GM18498 (cell line): ENCODE results near the gene EPB41L4B.

Source experiments
- ATAC-seq: cut with Tn5 transposase; IDR thresholded peaks from one replicate; pipeline ENCODE4 v1.9.1; 2021; ENCODE audit warnings: mild to moderate bottlenecking, moderate library complexity; ENCODE audit not compliant: unreplicated experiment

EPB41L4B gene

DNA sequence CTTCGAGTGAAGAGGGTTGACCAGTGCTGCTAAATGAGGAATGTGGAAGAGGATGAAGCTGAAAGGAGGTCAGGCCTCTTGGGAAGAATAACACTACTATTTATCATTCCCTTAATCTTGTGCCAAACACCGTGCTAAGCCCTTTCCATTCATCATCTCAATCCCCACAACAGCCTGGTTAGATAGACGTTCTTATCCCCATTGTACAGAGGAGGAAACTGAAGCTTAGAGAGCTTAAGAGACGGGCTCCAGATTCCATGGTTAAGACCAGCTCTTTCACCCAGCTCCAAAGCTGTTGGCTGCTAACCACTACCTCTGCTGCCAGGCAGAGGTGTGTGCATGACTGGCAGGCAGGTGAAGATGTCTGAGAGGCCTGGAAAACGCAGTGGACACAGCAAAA, 868 bp upstream of the EPB41L4B start:
- ATAC-seq, result no peak

DNA sequence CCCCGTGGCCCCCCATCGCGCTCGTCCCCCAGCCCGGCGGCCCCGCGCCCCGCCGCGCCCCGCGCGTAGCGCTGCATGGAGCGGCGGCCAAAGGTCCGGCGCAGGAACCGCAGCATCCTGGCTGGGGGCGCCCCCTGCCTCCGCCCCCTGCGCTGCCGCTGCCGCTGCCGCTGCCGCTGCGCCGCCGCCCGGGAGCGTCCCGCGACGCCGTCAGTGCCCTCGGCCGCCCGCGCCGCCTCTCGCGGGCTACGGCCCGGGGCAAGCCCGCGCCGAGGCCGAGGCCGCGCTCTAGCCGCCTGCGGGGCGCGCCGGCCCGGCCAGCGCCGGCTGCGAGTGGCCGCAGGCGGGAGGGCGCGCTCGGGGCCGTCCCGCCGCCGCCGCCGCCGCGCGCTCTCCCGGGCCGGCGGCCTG, 523 bp downstream of the EPB41L4B start:
- ATAC-seq, result peak; percentile 31

DNA sequence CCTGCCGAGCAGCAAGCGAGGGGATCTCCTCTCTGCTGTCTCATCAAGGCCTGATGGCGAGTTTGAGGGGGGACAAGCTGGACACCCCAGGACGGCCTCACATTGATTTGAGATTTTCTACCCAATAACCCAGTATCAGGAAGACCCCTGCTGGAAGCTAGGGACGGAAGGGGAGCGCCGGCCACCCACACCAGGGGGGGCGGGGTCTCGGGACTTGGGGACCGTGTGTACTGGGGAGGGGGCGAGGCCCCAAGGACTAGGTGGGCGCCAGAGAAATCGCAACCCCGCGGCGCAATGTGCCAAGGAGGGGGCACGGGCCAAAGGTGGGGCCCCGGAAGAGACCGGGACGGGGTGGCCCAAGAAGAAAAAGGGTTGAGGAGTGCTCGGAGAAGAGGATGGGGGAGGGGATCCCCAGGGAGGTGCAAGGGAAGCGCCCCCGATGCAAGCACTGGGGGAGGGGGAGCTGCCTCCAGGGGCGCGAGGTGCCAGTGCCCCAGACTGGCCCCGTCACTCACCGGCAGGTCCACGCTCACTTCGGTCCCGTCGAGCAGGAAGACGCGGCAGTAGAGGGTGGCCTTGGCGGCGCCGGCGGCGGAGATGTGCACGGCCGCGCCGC, 1.1 kb downstream of the EPB41L4B start:
- peak; percentile 16 for ATAC-seq

DNA sequence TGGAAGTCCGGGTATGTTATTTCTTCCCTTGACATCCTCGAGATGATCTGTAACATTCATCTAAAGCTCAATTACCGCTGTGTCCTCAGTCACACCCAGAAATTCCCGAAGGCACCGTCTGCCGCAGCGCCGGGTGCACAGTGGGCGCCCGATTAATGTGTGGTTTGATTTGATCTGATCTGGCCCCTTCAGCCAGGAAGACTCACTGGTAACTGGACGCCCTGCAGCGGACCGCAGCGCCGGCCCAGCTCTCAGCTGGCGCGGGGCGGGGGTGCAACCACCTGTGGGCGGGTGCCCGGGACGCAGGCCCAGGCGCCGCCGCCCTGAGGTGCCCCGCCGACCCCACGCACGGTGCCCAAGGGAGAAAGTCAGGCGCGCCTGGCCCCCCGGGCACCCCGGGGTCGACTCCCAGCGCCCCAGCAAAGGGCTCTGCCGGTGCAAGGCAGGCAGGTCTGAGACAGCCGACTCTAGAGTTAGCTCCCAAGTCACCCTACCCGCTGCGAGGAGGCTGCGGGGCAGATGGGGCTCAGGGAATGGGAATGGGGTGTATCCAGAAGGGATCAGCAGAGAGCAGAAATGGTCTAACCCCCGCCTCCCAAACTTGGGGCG, 1.7 kb downstream of the EPB41L4B start:
- ATAC-seq, result no peak

DNA sequence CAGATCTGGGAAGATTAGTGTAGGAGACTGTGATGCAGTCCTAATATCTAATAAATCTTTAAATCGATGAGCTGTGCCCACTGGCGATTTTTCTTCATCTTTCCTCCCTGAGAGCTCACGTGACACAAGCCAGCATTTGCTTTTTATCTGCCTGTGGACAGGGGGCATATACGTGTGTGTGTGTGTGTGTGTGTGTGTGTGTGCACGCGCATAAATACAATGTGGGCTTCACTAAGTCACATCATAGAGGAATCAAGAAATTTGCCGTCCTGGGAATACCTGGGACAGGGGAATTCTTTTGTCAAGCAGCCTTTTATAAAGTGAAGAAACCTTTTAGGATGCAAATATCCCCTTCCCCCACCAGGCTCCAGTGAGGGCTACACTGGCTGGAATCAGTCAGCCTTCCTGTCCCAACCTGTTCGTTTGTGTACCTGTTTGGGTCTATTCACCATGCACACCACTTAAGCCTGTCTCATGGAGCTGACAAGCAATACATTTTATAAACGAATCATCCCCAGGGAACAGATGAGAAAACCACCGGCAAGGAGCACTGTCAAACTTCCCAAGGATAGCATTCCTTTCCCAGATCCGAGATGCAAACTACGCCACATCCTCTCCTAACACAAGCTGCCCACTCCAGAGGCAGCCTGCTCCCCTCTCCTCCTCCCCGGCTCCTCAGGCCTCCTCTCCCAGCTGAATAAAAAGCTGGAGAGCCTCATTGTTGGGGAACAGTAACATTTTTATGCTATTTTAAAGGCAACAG, 2.7 kb downstream of the EPB41L4B start:
- ATAC-seq, result no peak

DNA sequence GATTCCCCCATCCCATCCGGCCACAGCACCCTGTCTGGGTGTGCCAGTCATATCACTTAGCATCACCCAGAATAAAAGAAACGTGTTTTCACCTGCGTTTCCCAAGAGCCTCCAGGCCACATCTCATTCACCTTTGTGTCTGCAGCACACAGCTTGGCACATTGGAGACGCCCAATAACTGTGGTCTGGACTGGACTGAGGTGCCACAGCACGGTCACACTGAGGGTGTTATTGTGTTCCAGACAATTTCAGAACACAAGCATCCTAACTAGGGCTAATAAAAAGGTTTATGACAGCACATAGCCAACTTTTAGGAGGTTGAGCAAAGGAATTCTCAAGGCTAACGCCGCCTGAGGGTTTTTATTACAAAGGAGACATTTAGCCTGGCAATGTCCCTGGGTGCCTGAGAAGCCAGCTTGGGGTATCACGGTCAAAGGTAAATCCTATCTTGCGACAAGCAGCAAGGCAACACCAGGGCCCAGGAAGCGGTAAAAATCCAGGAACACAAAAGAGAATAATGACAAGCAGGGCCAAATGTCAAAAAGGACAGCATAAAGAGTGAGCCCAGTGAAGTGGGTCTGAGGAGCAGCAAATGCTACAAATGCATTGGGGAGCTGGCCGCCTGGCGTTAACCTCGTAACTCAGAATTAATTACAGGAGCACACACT, 3.4 kb downstream of the EPB41L4B start:
- no peak for ATAC-seq

DNA sequence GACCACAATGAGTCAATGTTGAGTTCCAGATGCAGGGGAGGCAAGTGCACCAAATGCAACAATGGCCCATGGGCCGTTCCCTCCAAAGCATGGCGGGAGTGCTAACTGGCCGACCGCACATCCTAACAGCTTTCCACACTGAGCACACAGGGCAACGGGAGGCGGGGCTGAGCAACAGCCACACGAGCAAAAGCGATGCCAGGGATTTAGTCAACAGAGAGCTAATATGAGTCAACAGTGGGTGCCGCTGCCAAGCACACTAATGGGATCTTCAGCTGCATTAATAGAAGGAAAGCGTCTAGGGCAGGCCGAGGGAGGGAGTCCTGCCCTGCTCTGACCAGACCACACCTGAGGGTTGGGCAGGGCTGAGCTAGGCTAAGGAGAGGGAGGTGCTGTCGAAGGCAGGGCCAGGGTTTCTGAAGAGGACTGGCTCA, 4.6 kb downstream of the EPB41L4B start:
- no peak for ATAC-seq

DNA sequence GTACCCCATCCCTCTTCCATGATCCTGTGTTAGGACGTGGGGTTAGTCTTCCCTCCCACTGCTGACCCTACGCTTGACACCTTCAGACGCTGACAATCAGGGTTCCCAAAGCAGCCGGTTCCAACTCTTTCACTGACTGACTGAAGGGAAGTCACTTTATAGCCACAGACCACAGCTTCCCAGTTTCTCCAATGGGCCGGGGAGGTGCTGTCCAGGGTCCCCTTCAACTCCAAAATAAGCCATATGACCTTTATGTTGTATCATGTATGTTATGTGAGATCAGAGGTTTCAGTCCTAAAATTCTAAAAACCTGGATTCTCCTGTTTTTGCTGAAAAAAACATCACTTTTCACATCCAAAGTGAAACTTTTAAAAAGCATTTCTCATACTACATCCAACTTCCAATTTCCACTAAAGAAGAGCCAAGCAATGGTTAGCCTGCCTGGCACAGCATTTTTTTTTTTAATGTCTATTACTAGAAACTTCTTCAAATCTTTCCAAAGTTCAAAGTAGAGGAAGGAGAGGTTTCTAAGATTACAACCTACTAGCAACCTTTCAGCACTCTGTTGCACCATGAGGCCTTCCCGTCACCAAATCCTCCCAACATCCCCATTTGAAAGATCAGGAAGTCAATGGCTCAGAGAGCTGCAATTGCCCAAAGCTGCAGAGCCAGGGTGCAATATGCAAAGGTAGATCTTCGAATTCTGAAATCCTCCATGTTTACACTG, 5.2 kb downstream of the EPB41L4B start:
- ATAC-seq, result no peak

DNA sequence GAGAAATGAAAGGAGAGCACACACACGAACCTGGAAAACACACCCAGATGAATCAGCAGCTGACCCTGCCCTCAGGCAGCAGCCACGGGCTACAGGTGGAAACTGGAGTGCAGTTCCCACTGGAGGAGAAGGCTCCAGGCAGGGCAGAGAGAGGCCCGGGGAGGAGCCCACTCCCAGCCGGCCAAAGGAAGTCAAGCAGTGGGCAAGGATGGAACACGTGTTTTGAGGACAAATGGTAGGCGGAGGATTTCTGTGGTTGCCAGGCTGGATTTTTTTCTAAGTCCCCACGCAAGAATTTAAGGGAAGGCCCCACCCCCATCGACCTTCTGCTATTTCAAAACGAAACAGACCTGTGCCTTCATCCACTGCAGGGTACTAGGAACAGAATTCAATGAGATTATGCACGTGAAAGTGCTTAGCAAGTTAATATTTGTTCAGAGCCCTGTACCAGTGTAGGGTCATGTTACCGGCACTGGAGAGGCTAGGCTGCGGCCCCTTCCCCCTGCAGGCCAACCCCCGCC, 6.8 kb downstream of the EPB41L4B start:
- no peak for ATAC-seq

DNA sequence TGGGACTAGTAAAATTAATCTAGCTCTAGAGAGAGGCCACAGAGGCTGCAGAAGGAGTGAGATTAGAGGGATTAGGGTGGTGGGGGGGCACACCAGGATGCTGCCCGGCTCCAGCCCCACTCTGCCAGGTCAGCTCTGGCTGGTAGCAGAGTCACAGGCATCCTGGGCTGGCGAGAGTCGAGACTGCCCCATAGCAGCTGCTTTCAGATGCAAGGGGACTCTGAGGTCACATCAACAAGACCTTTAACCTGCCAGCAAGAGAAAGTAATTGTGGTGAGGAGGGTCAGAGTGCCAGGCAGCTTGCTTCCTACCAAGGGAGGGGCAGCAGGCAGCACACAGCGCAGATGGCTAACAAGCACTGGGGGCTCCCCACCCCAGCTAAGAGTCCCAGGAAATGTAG, 7.5 kb downstream of the EPB41L4B start:
- ATAC-seq, result no peak

DNA sequence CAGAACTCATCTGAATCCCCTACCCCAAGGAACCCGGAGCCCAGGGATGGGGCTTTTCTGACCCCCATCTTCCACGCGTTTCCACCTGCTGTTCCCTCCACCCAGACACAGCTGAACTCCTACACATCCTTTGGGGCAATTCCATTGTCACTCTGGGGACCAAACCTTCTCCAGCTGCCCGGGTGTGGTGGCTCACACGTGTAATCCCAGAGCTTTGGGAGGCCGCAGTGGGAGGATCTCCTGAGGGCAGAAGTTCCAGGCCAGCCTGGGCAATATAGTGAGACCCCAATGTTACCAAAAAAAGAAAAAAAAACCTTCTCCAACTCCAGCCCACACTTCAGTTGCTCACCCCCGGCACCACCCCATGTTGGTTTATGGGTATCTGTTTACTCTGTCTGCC, 8.1 kb downstream of the EPB41L4B start:
- ATAC-seq, result no peak

DNA sequence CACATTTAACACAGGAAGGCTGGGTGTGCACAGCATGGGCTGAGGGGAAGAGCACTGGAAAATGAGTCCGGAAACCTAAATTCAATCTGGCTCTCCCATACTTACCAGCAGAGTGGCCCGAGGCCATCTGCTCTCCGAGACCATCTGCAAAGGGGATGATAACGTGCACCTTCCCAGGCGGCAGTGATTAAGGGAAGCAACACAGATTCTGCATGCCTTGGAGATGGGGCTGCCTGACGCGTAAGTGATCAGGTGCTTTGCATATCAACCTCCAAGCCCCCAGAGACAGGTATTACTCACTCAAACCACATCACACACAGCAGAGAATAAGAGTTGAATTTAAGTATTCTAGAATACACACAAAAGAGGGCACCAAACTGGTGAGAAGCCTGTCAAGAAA, 9.1 kb downstream of the EPB41L4B start:
- ATAC-seq, result no peak

DNA sequence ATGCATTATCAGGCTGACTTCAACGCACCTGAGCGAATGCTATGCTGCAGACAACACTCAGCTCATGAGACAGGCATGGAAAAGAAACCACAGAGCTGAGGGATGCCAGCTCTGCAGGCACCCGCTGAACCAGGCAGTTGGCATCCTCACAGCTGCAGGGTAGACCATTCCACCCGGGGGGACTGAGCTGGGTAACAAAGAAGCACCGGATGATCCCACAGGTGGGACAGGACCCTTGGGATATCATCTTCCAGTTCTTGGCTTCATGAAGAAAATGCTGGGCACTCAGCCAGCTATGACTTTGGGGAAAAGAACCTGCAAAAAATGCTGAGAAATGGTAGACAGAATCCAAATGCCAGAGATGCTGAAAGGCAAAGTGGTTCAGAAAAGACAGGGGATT, 9.6 kb downstream of the EPB41L4B start:
- no peak for ATAC-seq

DNA sequence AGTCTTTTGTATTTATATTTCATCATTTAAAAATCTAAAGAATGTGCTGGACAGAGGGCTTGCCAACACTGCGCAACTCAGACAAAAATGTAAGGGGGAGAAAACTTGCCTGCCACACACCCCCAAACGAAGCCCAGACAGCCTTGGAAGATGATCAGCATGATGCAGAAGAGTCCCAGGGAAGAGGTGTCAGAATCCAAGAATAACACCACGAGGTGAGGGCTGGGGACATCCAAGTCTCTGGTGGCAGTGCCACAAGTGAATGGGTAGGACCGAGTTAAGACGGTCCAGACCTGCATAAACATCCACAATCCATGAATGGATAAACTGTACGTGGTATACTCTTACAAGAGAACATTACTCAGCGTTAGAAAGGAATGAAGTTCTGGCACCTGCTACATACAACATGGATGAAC, 10.4 kb downstream of the EPB41L4B start:
- no peak for ATAC-seq

DNA sequence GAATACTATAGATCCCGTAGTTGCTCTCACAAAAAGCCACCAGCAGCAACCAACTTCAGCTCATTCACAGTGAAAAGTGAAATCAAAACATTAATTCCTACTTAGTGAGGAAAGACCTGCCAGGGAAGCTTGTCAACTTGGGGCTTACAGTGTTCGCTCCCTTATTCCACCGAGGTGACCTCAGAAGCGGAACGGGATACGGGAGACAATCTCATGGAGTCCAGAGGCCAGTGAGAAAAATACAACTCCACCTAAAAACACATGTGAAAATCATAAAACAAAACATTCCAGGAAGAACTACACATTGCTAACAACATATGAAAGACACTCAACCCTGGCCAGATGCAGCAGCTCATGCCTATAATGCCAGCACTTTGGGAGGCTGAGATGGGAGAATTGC, 11.6 kb downstream of the EPB41L4B start:
- no peak for ATAC-seq

DNA sequence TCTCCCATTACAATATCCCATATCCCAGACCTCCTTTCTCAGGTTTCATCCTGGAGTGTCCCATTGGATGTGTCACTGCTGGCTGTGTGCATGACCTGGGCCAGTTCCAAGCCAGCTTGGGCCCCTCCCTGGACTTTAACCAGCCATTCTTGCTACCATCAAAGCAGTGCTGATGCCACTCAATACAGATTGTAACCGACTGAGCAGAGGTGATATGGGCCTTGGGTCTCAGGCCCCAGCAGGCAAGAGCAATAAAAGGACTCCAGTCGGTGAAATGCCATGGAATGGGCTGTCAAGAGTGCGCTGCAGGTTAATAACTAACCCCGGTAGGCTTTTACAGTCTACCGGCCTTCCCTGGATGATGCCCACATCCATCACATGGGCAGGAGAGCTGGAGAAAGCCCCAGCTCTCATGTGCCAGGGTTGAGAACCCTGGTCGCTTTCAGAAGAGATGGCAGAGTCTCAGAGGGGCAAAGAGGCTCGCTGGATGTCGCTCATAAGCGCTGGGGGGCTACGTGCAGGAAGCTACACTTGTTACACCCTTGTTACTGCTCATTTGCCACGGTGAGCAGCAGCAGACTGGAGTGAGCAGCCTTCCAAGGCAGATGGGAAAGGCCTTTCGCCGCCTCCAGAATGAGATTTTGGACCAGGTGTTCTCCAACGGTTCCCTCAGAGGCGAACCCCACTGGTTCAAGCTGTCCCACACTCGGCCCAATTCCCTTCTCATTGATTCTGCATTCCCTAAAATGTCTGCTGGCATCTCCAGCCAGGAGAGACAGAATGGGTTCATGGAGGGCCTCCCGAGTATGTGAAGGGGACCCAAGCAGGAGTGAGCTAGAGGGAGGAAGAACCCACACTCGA, 13.2 kb downstream of the EPB41L4B start:
- ATAC-seq, result no peak

DNA sequence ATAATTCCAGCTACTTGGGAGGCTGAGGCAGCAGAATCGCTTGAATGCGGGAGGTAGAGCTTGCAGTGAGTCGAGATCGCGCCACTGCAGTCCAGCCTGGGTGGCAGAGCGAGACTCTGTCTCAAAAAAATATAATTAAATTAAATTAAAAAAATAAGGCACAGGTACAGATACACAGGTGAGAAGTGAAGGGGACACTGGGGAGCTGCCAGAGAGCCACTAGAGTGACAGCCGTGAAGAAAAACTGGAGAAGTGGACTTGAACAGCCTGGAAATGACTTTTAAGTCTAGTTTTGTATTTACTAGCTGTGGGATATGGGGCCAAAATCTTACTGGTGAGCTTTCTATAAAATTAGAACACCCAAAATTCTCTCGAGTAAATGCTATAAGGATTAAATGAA, 15.1 kb downstream of the EPB41L4B start:
- ATAC-seq, result no peak

DNA sequence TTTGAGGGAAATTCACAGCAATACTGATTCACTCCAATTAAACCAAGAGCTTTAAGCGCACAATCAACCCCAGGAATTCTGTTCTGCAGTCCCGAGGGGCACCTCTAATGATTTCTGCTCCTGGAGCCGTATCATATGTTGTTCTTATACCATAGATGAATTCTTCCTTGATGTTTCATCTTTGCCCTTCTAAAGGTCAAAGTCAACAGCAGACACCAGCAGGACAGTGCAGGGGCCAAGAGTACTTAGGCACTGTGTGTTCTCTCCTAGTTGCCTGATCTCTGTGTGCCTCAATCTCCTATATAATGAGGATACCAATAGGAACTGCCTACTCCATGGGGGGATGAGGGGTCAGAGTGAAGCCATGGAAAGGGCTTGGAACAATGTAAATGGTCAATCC, 16.5 kb downstream of the EPB41L4B start:
- ATAC-seq, result no peak

DNA sequence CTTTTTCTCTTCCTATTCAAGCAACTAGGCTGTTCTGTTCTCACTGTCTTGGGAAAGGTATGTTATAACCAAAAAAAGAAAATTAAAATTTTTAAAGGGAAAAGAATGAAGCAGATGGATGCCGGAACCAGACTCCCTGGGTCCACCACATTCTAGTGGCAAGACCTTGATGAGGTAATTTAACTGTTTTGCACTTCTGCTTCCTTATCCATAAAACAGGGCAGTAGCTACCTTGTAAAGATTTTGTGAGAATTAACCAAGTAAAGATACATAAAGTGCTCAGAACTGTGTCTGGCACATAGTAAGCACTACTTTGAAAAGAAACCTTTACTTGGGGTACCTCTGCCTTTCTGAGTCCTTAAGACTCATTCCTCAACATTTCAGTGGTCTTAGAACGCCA, 17.0 kb downstream of the EPB41L4B start:
- ATAC-seq, result no peak

DNA sequence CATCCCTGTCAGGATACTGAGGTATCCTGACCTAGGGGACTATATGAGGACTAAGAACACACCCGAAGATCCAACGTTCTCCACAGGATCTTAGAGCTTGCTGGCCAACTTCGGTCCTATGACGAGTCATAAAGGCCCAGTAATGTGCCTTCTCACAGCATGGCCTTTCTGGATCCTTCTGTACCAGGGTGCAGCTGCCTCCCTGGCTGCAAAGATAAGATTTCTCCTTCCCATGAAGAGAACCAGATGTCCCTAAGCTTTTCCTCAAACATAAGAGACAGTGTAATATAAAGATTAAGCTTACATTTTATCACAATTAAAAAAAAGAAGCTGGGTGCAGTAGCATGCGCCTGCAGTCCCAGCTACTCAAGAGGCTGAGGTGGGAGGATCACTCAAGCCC, 18.3 kb downstream of the EPB41L4B start:
- ATAC-seq, result no peak
